SU-DHL-6 (cell line): Measurements from ENCODE around the gene ARHGAP4.

Source experiments
- H2AFZ ChIP-seq: fragments of 200-600 bp; sonication (generic); 2 replicates; pipeline ENCODE4 v1.6.1; 2014; ENCODE audit warnings: low read depth, mild to moderate bottlenecking, moderate library complexity, mixed read lengths, antibody characterized with exemption, low read length; ENCODE audit not compliant: severe bottlenecking
- H3F3A ChIP-seq: fragments of 200-600 bp; shearing (Covaris generic); 2 replicates; pipeline ENCODE4 v1.6.0; 2016; ENCODE audit warnings: antibody characterized with exemption, mild to moderate bottlenecking; ENCODE audit not compliant: insufficient read depth
- H3K27ac ChIP-seq: fragments of 200-600 bp; sonication (generic); 2 replicates; pipeline ENCODE4 v1.5.1; 2016; ENCODE audit warnings: low read depth, mild to moderate bottlenecking, low read length, moderate library complexity, mixed read lengths
- H3K27me3 ChIP-seq: fragments of 200-600 bp; sonication (generic), shearing (Covaris generic); 2 replicates; pipeline ENCODE4 v1.6.0; 2014; ENCODE audit warnings: mild to moderate bottlenecking, low read length
- H3K36me3 ChIP-seq: fragments of 200-600 bp; sonication (generic); 2 replicates; pipeline ENCODE4 v1.6.1; 2014; ENCODE audit warnings: mild to moderate bottlenecking, low read length, mixed read lengths
- H3K4me2 ChIP-seq: fragments of 300-600, 200-600 bp; shearing (Covaris generic), sonication (generic); 2 replicates; pipeline ENCODE4 v1.6.0; 2014; ENCODE audit warnings: low read length, low read depth, mild to moderate bottlenecking; ENCODE audit not compliant: poor library complexity, severe bottlenecking
- H3K4me3 ChIP-seq: fragments of 200-600 bp; sonication (generic); 2 replicates; pipeline ENCODE4 v1.5.1; 2014; ENCODE audit warnings: antibody characterized with exemption, low read length, mild to moderate bottlenecking, mixed read lengths; ENCODE audit not compliant: insufficient read depth, poor library complexity, severe bottlenecking
- H3K79me2 ChIP-seq: fragments of 200-600 bp; sonication (generic); 2 replicates; pipeline ENCODE4 v1.6.1; 2014; ENCODE audit warnings: mild to moderate bottlenecking, low read length, moderate library complexity; ENCODE audit not compliant: insufficient read depth
- H3K9ac ChIP-seq: fragments of 200-600 bp; sonication (generic); 2 replicates; pipeline ENCODE4 v1.7.0; 2014; ENCODE audit warnings: mild to moderate bottlenecking, low read length
- H3K9me2 ChIP-seq: fragments of 200-600 bp; sonication (generic); replicated peaks from 2 replicates; pipeline ENCODE4 v1.6.1; 2014; ENCODE audit warnings: low read length; ENCODE audit not compliant: insufficient read depth
- H3K9me3 ChIP-seq: fragments of 200-600 bp; sonication (generic); 2 replicates; pipeline ENCODE4 v1.6.1; 2014; ENCODE audit warnings: low read length, mixed read lengths; ENCODE audit not compliant: insufficient read depth
- H4K20me1 ChIP-seq: fragments of 200-600 bp; sonication (generic); 2 replicates; pipeline ENCODE4 v1.6.1; 2014; ENCODE audit warnings: low read depth, mild to moderate bottlenecking, antibody characterized with exemption, low read length, moderate library complexity, mixed read lengths
- CTCF ChIP-seq: fragments of 200-600 bp; sonication (generic); IDR thresholded peaks from one replicate; pipeline ENCODE4 v1.5.1; 2017; ENCODE audit warnings: antibody characterized with exemption, mild to moderate bottlenecking, low read length, moderate library complexity; ENCODE audit not compliant: insufficient read depth, poor library complexity, severe bottlenecking
- EZH2phosphoT487 ChIP-seq: fragments of 200-600 bp; sonication (generic), shearing (Covaris generic); conservative IDR thresholded peaks from 2 replicates; pipeline ENCODE4 v1.6.1; 2018; ENCODE audit warnings: mild to moderate bottlenecking, antibody characterized with exemption, low read length, moderate library complexity, mixed read lengths

ARHGAP4 gene

DNA sequence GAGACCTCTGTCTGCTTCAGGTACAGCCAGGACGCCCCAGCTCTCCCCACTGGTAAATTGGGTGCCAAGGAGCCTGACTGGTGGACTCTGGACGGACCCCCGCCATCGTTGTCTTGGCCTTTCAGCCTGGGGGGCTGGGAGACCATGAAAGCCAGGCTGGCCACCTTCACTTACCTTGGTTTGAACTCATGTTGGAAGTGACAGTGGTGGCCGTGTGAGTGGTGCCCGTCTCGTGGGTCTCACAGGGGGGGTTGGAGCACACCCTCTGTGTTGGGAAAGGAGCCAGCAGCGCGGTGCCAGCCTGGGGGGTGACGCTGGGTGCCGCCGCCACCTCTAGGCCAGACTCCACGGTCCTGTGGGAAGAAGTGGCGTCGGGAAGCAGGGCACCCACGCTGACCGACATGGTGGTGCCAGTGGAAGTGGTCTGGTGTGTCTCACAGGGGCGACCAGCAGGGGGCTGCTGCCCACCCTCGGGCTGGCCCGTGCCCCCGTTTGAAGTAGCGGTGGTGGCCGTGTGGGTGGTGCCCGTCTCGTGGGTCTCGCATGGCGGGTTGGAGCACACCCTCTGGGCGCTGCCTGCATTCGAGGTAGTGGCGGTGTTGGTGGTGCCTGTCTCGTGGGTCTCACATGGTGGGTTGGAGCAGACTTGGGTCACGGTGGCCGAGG is 28.0 kb upstream of the ARHGAP4 start:
- Histone ChIP-seq H3K36me3 (peaks cover 6% of the 10 kb centered on the region; the same call in 1 of the 2 replicates), H3K4me3 (no peak overlapping the region), H3K9ac (no peak overlapping the region), H3K27me3 (no peaks in the 10 kb centered on the region), H4K20me1 (no peaks in the 10 kb centered on the region), H3F3A (no peaks in the 10 kb centered on the region), H3K9me3 (no peaks in the 10 kb centered on the region), H3K9me2 (no peaks in the 10 kb centered on the region), H2AFZ (no peak overlapping the region), H3K4me2 (no peak overlapping the region), H3K27ac (no peak overlapping the region), H3K79me2 (no peaks in the 10 kb centered on the region)
- TF ChIP-seq EZH2phosphoT487 (no peak), CTCF (no peak)

DNA sequence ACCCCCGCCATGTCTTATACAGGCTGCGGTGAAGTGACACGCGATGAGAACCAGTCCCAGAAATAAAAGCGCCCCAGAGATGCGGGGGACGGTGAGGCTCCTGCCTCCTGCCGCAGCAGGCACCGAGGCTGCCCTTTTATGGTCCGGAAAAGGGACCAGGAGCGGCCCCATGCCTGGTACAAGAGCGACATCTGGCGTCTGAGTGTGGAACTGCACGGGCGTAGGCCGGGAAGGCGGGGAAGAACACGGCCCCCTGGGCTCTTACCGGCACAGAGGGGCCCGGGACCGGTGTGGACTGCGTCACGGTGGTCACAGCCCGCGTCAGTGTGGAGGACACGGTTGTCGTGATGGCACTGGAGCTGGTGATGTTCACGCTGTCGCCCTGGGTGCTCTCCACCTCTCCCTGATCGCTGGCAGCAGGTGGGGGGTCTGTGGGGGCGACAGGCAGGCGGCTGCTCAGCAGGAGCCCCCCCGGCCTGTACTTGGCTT is 27.3 kb upstream of the ARHGAP4 start:
- TF ChIP-seq EZH2phosphoT487 (no peak), CTCF (peak; percentile 65)
- Histone ChIP-seq H2AFZ (no peak overlapping the region), H3F3A (peaks cover 2% of the 10 kb centered on the region), H3K9me3 (no peaks in the 10 kb centered on the region), H4K20me1 (no peaks in the 10 kb centered on the region), H3K27me3 (no peaks in the 10 kb centered on the region), H3K79me2 (no peaks in the 10 kb centered on the region), H3K4me2 (no peak overlapping the region), H3K36me3 (peaks cover 6% of the 10 kb centered on the region; the same call in 1 of the 2 replicates), H3K27ac (no peak overlapping the region), H3K9ac (no peak overlapping the region), H3K9me2 (no peaks in the 10 kb centered on the region), H3K4me3 (no peak overlapping the region)

DNA sequence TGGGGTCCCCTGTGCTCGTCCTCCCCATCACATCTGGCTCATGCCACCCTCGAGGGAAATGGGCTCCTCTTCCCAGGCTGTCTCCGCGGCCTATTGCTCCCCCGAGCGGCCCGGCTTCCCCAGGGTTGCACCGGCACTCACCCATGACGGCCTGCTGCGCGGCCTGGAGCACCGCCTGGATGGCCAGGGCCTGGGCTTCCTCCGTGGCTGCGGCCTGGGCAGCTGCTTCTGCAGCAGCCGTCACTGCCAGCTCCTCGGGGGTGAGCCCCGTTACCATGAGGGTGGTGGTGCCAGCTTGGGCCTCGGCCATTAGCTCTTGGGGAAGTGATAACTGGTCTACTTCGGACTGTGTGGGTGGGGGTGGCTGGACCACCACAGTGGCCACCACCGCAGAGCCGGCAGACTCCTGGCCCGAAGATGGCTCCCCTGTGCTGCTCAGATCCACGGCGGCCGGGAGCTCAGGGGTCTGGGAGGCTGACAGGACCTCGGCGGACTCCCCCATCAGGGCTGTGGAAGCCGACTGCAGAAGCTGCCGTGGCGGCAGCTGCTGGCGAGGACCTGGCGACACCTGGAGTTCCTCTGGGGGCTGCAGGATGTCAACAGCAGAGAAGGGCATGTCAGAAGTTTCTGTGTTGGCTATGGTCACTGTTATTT is 26.4 kb upstream of the ARHGAP4 start:
- no peak overlapping the region for H3K9ac ChIP-seq
- no peaks in the 10 kb centered on the region for H3K27me3 ChIP-seq
- H3K4me2 ChIP-seq, result no peak overlapping the region
- no peak for TF ChIP-seq EZH2phosphoT487
- TF ChIP-seq CTCF, result no peak
- H4K20me1 ChIP-seq, result no peaks in the 10 kb centered on the region
- no peaks in the 10 kb centered on the region for H3K9me3 ChIP-seq
- no peaks in the 10 kb centered on the region for H3K9me2 ChIP-seq
- H3K27ac ChIP-seq, result no peak overlapping the region
- H2AFZ ChIP-seq, result no peak overlapping the region
- H3K4me3 ChIP-seq, result no peak overlapping the region
- no peaks in the 10 kb centered on the region for H3K79me2 ChIP-seq
- peaks cover 6% of the 10 kb centered on the region; the same call in 1 of the 2 replicates for H3K36me3 ChIP-seq
- peaks cover 8% of the 10 kb centered on the region for H3F3A ChIP-seq
